ENCODE data around the gene UNC5B.

Gene UNC5B

GRCh38 chr10:71346731-71347130 lies 134.4 kb downstream of the UNC5B start:
- no peak for DNase-seq (ENCODE audit: low read depth)

GRCh38 chr10:71347587-71348395 lies 135.4 kb downstream of the UNC5B start:
- no peak for DNase-seq (ENCODE audit: low read depth)

GRCh38 chr10:71348850-71349249 lies 136.5 kb downstream of the UNC5B start:
- no peak for DNase-seq (ENCODE audit: low read depth)

- DNase-seq (ENCODE audit: low read depth), result no peak
These were observed 137.0 kb downstream of the UNC5B start for GRCh38 chr10:71349406-71349805.

GRCh38 chr10:71351087-71351486 lies 138.7 kb downstream of the UNC5B start:
- no peak for DNase-seq (ENCODE audit: low read depth)

GRCh38 chr10:71351628-71352319 lies 139.4 kb downstream of the UNC5B start:
- no peak for DNase-seq (ENCODE audit: low read depth)

All from CMK (cell line).